ELR (cell line): Measurements from ENCODE around the gene SDF2L1.
A peak's percentile ranks its signal among the peaks of the same experiment; 100 is the strongest.

Source experiments
- DNase-seq: peaks from one replicate; pipeline ENCODE4 v3.0.0-alpha.2; 2015; ENCODE audit warnings: low read depth

Gene SDF2L1

DNA sequence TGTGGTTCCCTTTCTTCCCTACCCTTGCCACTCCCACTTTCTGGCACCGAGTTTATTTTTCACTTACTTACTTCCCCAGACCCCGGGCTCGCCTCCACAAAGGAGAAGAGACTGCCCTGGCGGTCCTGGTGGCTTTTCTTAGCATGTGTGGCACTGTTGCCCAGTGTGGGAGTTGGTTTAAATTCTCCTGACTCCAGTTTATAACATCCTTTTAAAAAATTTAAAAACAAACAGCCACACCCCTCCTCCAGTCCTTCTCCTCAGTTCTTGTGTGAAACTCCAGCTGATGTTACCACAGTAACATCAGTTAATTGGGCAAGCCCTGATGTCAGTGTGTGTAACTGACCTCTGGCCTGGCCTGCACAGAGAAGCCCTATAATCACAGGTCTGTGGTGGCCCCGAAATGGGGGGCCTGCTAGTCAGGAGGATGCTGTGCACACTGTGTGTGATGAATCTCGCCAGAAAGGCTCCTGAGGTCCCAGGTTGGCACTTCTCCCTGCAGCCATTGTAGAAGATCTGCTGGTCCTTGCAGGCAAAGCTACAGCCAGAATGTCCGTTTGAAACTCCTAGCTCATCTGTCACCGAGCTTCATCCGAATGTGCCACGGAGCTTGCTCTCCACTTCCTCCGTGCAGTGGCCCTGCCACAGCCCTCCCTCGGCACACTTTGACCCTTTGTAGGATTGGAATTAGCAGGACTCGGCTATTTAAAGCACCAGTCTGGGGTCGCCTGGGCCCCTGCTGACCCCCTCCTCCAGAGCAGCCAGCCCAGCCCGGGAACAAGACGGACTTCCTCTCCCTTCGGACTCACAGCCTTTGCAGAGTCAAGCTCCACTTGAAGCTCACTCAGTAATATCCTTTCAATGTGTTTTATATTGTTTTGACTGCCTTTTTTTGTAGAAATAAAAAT is 19.8 kb upstream of the SDF2L1 start:
- no peak for DNase-seq

DNA sequence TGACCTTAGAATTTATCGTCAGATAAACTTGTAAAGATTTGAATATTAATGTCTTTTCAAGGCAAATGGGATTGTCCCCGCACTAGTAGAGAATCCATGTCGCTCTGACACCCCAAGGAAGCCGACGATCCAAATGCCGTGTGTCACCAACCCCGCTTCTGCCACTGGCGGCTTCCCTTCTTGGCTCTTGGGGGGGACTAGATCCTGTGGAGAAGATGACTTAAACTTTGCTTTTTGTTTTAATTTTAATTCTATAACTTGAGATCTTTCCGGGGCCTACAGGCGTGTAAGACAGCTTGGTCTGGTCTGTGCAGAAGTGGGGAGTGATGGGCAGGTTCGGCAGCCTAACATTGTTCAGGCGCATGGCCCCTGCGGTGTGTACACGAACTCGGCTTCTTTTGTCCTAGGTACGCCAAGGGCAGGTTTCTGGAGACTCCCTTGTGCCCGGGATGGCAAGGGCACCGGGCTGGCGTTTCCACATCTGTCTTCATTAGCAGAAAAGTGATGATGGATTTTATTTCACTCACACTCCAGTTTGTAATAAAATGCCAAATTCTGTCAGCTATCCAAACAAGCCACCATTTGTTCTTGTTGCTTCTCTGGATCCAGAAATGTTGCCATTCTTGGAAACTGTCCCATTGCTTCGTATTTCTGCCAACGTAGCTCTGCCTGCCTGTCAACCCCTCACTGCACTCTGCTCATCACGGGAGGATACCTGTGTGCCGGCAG is 19.0 kb upstream of the SDF2L1 start:
- DNase-seq: no peak

DNA sequence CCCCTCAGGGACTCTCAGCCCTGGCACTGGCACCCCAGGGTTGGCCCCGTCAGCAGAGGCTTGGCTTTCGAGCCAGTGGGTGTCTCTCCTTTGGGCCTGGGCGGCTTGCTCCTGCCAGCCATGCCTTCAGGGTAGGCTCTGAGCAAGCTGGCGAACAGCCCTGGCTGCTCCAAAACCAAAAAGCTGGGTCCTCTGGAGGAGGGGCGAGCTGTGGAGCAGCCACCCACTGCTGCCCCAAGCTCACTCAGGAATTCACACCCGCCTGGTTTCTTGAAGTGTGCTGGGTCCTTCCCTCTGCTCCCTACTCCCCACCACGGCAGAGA is 18.5 kb upstream of the SDF2L1 start:
- no peak for DNase-seq

DNA sequence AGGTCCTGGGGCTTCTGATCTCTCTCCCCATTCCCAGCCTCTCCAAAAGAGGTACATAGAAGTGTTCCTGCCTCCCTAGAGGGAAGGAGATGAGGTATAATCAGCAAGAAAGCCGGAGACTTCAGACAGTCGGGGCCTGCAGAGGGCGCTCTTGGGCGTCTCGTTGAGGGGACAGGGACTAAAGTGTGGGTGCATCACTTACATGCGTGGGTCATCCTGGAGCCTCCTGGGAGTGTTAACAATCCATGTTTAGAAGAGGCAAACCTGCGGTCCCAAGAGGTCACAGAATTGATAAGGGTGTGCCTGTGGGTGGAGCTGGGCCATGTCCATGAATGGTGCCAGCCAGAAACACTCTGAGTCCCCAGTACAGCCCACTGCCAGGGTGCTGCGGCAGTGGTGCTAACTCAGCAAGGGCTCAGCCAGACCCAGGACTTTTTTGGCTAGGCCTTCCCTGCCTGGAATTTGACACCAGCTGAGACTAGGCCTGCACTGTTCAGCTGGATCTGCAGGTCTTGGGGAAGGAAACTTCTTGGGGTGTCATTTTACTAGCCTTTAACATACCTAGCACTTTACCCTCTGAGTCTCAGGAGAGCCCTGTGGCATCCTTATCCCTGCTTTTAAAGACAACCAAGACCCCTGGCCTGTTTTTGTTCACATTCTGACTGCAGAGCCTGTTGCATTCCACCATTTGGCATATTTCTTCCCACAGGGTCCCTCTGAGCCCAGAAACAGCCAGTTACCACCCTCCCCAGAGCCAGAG is 17.8 kb upstream of the SDF2L1 start:
- peak; percentile 52 for DNase-seq

DNA sequence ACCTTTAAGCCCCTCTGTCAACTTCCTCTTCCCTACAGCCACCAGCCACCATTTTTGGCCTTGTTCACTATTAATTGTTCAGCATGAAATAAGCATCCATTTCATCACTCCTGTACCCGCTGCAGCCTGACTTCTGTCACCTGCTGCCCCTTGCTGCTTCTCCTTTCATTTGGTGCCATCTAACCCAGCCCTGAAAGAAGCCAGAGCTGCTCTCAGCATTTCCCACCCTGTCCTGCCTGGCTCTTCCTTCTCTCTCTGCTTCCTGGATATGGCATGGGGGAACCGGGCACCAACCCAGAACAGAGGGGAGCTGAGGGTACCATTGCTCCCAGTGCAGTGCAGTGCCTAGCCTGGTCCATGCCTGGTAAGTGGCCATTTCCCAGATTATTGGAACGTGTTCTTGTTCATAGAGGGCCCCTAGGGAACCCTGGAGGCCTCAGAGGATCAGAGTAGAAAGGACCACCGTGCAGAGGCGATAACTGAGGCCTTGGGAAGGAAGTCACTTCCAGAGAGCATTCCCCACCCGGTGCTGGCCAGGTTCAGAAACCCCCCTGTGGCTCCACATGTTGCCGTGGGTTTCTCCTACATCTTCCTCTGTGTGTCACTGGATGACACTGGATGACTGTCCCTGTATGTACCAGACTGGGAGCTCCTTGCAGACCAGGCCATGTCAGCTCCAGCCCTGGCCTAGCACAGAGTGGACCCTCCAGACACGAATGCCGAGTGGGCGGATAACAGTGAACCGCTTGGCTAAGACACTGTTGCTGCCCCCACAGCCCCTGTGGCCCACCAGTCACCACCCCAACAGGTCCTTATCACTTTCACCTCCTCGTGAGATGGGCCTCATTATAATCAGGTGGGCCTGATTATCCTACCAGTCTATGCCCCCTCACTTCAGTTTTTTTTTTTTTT is 17.0 kb upstream of the SDF2L1 start:
- peak; percentile 23 for DNase-seq

DNA sequence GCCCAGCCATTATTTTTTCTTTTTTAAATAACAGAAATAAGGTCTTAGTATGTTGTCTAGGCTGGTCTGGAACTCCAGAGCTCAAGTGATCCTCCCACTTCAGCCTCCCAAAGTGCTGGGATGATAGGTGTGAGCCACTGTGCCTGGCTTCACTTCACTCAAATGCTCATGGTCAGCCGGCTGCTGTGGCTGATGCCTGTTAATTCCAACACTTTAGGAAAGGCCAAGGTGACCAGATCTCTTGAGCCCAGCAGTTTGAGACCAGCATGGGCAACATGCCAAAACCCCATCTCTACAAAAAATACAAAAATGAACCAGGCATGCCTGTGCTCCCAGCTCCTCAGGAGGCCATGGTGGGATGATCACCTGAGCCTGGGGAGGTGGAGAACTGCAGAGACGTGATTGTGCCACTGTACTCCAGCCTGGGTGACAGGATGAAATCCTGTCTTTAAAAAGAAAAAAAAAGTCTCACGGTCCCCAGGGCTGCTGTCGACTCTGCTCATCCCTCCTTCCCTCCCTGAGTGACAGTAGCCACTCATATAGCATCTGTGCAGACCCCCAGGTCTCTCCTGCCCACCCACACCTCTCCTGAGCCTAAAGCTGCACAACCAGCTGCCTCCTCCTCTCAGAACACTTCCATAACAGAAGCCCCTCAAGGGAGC is 15.9 kb upstream of the SDF2L1 start:
- DNase-seq: no peak

DNA sequence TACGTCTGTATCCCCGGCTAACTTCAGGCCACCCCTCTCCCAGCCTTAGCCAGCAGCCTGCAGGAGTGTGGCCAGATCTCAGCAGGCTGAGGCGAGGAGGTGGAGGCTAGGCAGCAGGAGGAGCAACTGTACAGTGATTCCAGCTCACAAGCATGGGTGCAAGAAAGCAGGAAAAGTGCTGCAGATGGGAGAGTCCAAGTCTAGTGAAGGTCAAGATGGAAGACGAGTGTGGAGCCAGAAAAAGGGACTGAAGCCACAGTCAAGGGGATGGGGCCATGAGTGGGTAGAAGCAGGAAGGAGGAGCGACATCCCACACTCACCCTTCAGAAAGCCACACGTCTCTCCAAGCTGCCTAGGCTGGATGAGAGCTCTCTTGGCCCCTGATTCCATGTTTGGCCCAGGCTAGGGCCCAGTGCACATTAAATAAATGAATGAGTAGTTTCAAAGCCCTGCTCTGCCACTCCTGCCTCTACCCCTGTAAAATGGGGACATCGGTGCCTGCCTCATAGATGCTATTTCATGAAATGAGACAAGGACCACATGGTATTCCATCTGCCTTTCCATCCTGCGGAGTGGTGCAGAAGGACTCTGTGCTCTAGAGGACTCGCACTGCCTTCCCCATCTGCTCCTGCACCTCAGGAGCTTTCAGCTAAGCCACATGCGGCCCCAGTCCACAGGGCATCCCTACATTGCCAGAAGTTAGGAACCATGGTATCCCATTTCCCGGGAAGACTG is 15.2 kb upstream of the SDF2L1 start:
- no peak for DNase-seq

DNA sequence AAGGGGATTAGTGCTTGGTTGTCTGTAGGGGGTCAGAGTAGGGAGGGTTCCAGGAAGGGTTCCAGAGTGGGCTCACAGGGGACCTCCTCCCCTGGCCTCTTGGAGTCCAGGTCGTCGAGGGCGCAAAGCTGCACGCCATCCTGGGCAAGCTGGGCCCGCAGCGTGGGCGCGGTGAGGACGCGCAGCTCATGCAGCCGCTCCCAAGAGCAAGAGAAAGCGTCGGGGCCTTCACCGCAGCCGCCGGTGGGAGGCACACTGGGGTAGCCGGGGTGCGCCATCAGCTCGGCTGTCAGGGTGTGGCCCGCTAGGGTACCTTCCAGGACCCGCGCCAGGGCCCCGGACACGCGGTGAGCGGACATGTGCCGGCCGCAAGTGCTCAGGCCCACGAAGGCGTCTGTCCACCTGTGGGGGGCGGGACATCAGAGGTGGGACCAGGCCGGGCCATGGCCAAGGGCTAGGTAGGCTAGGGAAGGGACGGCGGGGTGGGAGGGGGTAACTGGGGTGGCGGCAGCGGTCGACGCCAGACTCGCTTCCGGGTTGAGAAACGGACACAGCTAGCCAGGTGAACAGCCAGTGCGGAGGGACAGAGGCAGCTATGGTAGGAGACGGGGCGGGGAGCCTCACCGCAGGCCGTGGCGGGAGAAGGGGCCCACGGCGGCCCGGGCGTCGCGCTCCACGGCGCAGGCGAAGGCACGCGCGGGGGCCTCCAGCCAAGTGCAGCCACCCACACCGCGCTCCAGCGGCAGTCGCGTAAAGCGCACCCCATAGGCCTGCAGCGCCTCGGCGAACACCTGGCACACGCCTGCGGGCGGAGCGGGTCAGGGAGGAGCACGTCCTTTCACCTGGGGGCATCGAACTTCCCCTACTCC is 13.5 kb upstream of the SDF2L1 start:
- DNase-seq: no peak

DNA sequence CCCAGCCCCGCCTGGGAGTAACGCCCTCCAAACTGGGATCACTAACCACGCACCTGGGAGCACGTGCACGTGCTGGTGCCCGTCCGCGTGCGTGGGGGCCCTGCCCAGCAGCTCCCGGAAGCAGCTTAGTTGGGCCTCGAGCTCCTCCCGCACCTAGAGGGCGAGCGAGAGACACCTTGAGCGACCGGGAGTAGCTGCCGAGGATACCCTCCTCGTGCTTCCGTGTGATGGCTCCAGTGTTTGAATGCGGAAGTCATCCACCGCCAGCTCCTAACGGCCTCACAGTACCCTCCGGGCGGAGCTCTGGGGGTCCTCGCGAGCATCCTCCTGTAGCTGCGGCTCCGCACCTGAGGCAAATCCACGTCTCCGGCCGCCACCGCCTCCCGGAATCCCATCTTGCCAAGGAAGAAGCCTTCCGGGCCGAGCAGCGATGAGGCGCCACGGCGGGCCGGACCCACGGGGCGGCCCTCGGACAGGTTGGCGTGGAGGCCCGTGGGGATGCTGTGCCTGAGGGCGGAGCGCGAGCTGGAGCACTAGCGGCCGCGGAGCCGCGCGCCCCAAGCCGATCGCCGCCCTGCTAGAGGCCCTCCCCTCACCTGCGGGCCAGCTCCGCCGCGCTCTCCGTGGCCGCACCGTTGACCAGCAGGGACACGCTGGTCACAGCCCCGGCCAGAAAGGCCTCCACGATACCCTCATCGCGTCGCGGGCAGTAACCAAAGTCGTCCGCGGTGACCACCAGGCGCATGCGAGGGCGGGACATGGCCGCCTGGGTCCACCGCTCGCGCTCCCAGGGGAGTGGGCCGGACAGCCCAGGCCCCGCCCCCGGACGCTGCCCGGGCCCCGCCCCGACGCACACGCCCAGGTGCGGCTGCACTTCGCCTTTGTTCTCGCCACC is 12.6 kb upstream of the SDF2L1 start, which contains the start of gene YDJC:
Gene YDJC (minus strand): TSS at position 768 of the 895 bp plus-strand sequence. CDS start 8 bp downstream, at position 760.
- DNase-seq: peak; percentile 94

DNA sequence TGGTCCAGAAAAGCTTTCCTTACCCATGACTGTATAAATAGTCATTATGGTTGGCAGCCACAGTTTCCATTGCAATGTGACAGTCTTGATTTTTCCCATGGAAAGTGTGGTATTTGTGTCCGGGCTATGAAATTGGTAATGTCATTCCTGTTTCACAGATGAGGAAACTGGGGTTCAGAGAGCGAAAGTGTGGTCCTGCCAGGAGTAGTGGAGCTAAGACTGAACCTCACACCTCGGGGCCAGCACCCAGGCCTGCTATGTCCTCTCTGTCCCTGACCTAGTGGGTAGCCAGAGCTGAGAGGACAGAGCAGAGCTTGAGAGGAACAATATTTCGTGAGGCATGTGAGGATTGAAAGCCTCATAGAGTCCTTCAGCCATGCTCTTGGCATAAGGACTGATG is 11.1 kb upstream of the SDF2L1 start:
- no peak for DNase-seq

DNA sequence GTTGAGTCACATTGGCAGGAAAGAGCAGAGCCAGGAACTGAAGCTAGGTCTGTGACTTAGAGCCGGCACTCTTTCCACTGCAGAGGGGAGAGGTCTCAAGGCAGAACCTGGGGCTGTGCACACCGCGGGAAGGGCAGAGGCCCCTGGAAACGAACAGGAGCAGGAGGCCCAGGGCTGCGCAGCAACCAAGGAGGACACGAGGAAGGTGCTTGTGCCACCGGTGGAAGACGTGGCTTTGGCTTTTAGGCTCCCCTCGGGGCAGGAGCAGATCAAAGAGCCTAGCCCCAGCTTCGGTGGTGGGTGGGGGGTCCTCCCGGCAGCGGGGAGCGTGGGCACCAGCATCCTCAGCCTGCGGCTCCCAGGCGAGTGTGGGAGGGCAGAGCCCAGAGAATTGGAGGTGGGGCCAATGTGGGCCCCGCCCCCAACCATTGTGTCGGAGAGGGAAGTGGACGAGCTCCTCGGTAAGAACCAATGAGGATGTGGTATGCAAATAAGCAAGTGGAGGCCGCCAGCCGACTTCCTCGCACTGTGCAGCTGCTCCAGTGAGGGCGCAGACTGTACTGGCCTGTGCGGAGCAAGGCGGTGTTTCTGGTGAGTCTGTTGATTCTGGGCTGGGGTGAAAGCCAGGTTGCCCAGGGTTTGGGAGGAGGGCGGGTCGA is 9.7 kb upstream of the SDF2L1 start, which contains the start of gene CCDC116:
Gene CCDC116 (plus strand): TSS at position 524 of the 659 bp plus-strand sequence. CDS start 422 bp downstream, outside the sequence.
- DNase-seq: no peak

DNA sequence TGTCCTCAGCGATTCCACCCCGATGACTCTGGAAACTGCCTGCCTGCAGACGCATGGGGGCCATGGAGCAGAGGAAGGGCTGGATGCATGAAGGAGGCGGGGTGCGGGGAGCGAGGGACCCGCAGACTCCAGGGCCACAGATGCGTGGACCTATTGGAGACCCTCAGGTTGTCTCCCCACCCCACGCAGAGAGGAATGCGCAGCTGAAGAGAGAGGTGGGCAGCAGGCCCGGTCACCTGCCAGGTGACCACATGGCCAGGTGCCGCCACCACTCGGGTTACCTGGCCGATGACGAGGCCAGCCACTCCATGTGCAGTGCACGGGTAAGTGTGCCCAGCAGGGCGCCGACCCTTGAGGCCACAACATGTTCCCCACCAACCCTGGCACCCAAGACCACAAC is 9.2 kb upstream of the SDF2L1 start:
- DNase-seq: no peak

DNA sequence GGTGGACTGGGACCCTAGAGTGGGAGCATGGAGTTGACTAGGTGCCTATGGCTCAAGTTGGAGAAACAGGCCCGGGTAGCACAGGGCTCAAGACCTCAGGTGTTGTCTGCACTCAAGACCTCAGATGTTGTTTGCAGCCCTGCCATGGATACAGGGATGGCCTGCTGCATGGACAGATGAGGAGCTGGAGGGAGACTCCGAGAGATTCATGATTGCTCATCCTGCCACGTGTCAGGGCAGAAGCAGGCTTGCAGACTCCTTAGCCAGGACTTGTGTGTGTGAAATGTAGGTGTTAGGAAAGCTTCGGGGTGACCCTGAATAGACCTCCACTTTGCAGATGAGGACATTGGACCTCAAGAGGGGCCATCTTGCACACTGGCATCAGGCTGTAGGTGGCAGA is 8.6 kb upstream of the SDF2L1 start:
- DNase-seq: no peak

DNA sequence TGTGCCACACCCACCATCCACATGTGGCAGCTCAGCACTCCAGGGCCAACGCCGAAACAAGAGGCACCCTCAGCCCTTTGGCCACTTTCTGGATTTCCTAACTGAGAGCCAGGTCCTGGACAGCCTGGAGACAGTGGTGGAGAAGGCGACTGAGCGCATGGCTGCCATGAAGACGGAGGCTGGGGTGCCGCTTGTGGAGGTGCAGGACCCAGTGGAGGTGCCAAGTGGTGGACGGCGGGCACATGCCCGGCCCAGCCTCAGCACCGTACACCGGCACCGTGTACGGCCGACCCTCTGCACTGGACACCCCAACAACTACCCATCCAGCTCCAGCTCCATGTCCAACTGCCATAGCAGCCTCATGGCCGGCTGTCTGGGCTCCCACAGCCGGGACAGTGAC is 8.0 kb upstream of the SDF2L1 start:
- no peak for DNase-seq

DNA sequence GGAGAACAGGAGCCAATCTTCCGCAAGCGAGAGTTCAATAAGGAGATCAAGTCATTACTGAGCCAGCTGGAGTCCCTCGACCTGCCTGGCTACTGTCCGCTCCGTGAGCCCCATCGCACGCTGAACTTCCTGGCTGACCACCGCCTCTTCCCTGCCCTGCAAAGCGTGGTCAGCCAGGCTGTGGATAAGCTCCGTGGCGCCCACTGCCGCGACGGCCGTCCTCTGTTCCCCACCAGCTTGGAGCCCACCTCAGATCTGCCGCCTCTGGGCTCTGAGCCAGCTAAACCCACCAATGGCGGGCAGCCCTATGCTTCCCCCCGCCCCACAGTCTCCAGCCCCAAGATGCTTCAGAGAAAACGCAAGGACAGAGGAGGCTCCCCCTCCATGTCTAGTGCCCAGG is 7.3 kb upstream of the SDF2L1 start:
- no peak for DNase-seq

DNA sequence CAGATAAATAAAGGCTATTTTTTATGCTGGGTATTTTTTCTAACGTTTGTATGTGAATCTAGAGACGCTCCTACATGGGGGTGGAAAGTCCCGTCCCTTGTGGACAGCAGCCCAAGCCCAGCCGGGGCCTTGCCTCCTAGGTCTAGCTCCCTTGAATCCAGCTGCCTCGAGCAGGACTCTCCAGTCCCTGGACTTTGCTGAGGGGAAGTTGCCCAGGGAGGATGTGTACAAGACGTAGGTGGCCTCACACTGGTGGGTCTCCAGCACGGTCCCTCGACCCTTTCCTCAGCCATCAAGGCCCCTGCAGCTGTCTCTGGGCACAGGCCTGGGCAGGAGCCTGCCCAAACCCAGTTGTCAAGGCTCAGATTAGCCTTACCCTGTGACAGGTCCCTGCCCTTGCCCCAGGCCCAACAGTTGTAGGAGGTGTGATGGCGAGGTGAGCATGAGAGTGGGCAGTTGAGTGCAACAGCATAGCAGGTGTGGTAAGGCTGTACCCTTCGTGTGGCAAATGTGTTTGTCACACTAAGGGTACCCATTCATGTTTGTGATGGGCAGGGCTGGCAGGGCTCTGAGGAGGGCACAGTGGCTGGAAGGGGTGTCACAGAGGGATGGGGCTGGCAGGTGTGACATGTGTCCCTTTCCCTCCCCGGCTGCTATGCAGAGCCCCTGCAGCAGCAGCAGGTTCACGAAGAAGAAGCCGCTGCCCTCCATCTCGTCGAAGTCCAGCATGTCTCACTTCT is 6.2 kb upstream of the SDF2L1 start:
- DNase-seq: no peak
